T-cell (primary cell): Measurements from ENCODE around the gene RBBP5. TPM values are rescaled to one million over a fixed set of nuclear protein-coding genes. Genes with fewer than 3 reads are reported as not detected.

Source experiments
- ATAC-seq, 4 experiments: fragments of 200-7000 bp in 3 of 4; fragments of 150-1000 bp in 1 of 4; cut with Tn5 transposase; replicated peaks in 1 of 4; 1 replicate in 3 of 4; 2 replicates in 1 of 4; pipeline ENCODE4 v1.10.0; 2021; ENCODE audit warnings: moderate library complexity in 3 of 4, mild to moderate bottlenecking in 2 of 4, moderate number of reproducible peaks in 1 of 4
- CTCF ChIA-PET, 2 donors: fragments of 300-600 bp; sonication (Branson Sonifier 250); formaldehyde crosslinking; loops; one replicate each; lab custom pipeline; 2022; ENCODE audit warnings: antibody characterized with exemption in 2 of 2; lab: Charles Lee
- POLR2A ChIA-PET, 2 donors: fragments of 300-600 bp; sonication (Branson Sonifier 250); formaldehyde crosslinking; loops; one replicate each; lab custom pipeline; 2022; ENCODE audit warnings: antibody characterized with exemption in 2 of 2; lab: Charles Lee
- DNase-seq, 35 experiments: peaks; one replicate each; pipeline versions ENCODE4 v3.0.0 to v3.0.0-alpha.2; 2013 to 2023
- H3K27ac ChIP-seq: one replicate; pipeline ENCODE4 v1.5.1; 2013; ENCODE audit warnings: low read length
- H3K27me3 ChIP-seq, 2 experiments: replicated peaks in 1 of 2; 1 replicate in 1 of 2; 2 replicates in 1 of 2; pipeline versions ENCODE4 v1.6.1 to v1.7.0; 2013; ENCODE audit warnings: low read length in 1 of 2, mixed read lengths in 1 of 2; ENCODE audit not compliant: control insufficient read depth in 2 of 2, insufficient read depth in 2 of 2; ENCODE audit errors: extremely low read depth in 1 of 2
- H3K36me3 ChIP-seq, 2 donors: 1 replicate in 1 of 2; 2 replicates in 1 of 2; pipeline versions ENCODE4 v1.6.1 to v1.7.0; 2013; ENCODE audit warnings: low read length in 1 of 2; ENCODE audit not compliant: control insufficient read depth in 2 of 2, insufficient read depth in 1 of 2; ENCODE audit errors: extremely low read depth in 1 of 2
- H3K4me1 ChIP-seq, 2 experiments: 1 replicate in 1 of 2; 2 replicates in 1 of 2; pipeline versions ENCODE4 v1.6.1 to v1.7.0; 2013; ENCODE audit warnings: low read length in 2 of 2, mixed read lengths in 1 of 2; ENCODE audit not compliant: insufficient read depth in 2 of 2, control insufficient read depth in 1 of 2; ENCODE audit errors: extremely low read depth in 1 of 2
- H3K4me3 ChIP-seq, 2 donors: 1 replicate in 1 of 2; 2 replicates in 1 of 2; pipeline versions ENCODE4 v1.5.1 to v1.7.0; 2013; ENCODE audit warnings: mild to moderate bottlenecking in 2 of 2, low read length in 1 of 2, moderate library complexity in 1 of 2; ENCODE audit not compliant: control insufficient read depth in 1 of 2; ENCODE audit errors: extremely low read depth in 1 of 2
- H3K9me3 ChIP-seq: 2 replicates; pipeline ENCODE4 v1.7.0; 2013
- H3K27ac Mint-ChIP-seq, 2 donors: one replicate each; pipeline ENCODE4 v1.8.0; 2020 to 2021; ENCODE audit warnings: mild to moderate bottlenecking in 2 of 2, mixed read lengths in 2 of 2
- H3K27me3 Mint-ChIP-seq, 2 donors: one replicate each; pipeline ENCODE4 v1.8.0; 2021 to 2022; ENCODE audit warnings: mixed read lengths in 2 of 2
- H3K36me3 Mint-ChIP-seq: one replicate; pipeline ENCODE4 v1.8.0; 2021; ENCODE audit warnings: mixed read lengths
- H3K4me1 Mint-ChIP-seq, 3 donors: one replicate each; pipeline ENCODE4 v1.8.0; 2020 to 2022; ENCODE audit warnings: mixed read lengths in 3 of 3, mild to moderate bottlenecking in 1 of 3
- H3K4me3 Mint-ChIP-seq, 3 donors: one replicate each; pipeline ENCODE4 v1.8.0; 2020 to 2022; ENCODE audit warnings: mild to moderate bottlenecking in 3 of 3, mixed read lengths in 3 of 3, moderate library complexity in 3 of 3
- H3K9me3 Mint-ChIP-seq, 3 donors: one replicate each; pipeline ENCODE4 v1.8.0; 2020 to 2022; ENCODE audit warnings: mixed read lengths in 3 of 3
- WGBS: methylation state at CpG from one replicate; pipeline ENCODE4 v1.1.5; 2013; ENCODE audit warnings: missing lambda C conversion rate; ENCODE audit not compliant: insufficient coverage; 5-methylcytosine and 5-hydroxymethylcytosine counted together
- total RNA-seq, 35 experiments: library from RNA in 6 of 35; stranded (reverse) in 6 of 35; fragments of 120-200 nt in 1 of 35; gene quantifications; one replicate each; pipeline versions ENCODE4 v1.2.1 to v1.2.4 and lab custom pipeline; 2013 to 2026

RBBP5 gene
- total RNA-seq, 5 donors from 2014 or later (not counting 1 experiment from before 2014, with no cell fraction given), result 13.9 to 24.3 (median 22.3) TPM

- POLR2A ChIA-PET, result interaction anchor here in 1 of 2 donors (0.7 kb wide), 1 partner anchor 505 kb away, joined by 6 read pairs; no protein-coding TSS in a partner anchor
- H3K27me3 ChIP-seq, result no peaks in the 10 kb centered on the region
- H3K36me3 ChIP-seq, result peaks cover 8 to 74% of the 10 kb centered on the region in 2 donors
- Mint-ChIP-seq H3K27me3 (no peaks in the 10 kb centered on the region), H3K4me3 (no peak overlapping the region), H3K27ac (no peak overlapping the region), H3K36me3 (peaks cover 56% of the 10 kb centered on the region), H3K4me1 (peaks cover 0 to 5% (median 0%) of the 10 kb centered on the region in 3 donors), H3K9me3 (no peaks in the 10 kb centered on the region)
- H3K4me3 ChIP-seq, result no peak overlapping the region
- CTCF ChIA-PET, result interaction anchor here in 1 of 2 donors (0.7 kb wide), 1 partner anchor 53 kb away, joined by 3 read pairs; no protein-coding TSS in a partner anchor
- DNase-seq, result no peak
- no peaks in the 10 kb centered on the region for H3K4me1 ChIP-seq
- no peak overlapping the region for H3K27ac ChIP-seq
- H3K9me3 ChIP-seq, result no peaks in the 10 kb centered on the region
- no CpG with 5 or more reads among the region's 3 CpGs for WGBS
- ATAC-seq, result no peak
Measured at GRCh38 chr1:205088341-205088740, 33.4 kb downstream of the RBBP5 start.

GRCh38 chr1:205084360-205084759 is 37.4 kb downstream of the RBBP5 start, which contains the start of gene TMEM81:
TMEM81 (minus strand) TSS chr1:205084460; CDS start chr1:205084320, 140 bp downstream.
- H3K36me3 ChIP-seq, result peaks cover 4 to 43% of the 10 kb centered on the region in 2 donors
- H3K36me3 Mint-ChIP-seq, result peaks cover 56% of the 10 kb centered on the region

GRCh38 chr1:205082431-205082830 is 39.3 kb downstream of the RBBP5 start:
- POLR2A ChIA-PET, result no interaction called here
- H3K27ac Mint-ChIP-seq, result no peak overlapping the region
- Histone ChIP-seq H3K27ac (no peak overlapping the region), H3K4me1 (no peaks in the 10 kb centered on the region), H3K4me3 (no peak overlapping the region), H3K36me3 (peaks cover 0 to 24% of the 10 kb centered on the region in 2 donors), H3K9me3 (no peaks in the 10 kb centered on the region), H3K27me3 (no peaks in the 10 kb centered on the region)
- peaks cover 36% of the 10 kb centered on the region for H3K36me3 Mint-ChIP-seq
- 100% methylated on average over 3 of the region's 4 CpGs for WGBS
- CTCF ChIA-PET, result no interaction called here
- ATAC-seq, result no peak
- no peak overlapping the region for H3K4me3 Mint-ChIP-seq
- no peaks in the 10 kb centered on the region for H3K27me3 Mint-ChIP-seq
- no peaks in the 10 kb centered on the region for H3K9me3 Mint-ChIP-seq
- H3K4me1 Mint-ChIP-seq, result no peaks in the 10 kb centered on the region
- no peak for DNase-seq

More at GRCh38 chr1:205084360-205084759, 37.4 kb downstream of the RBBP5 start, which contains the start of gene TMEM81:
- CTCF ChIA-PET, result no interaction called here
- DNase-seq (no peak), ATAC-seq (no peak)
- Mint-ChIP-seq H3K27ac (no peak within 1 kb of the TSS), H3K9me3 (no peaks in the 10 kb centered on the region), H3K4me3 (no peak within 1 kb of the TSS), H3K4me1 (peaks cover 0 to 5% (median 0%) of the 10 kb centered on the region in 3 donors), H3K27me3 (no peaks in the 10 kb centered on the region)
- Histone ChIP-seq H3K4me3 (no peak within 1 kb of the TSS), H3K27me3 (no peaks in the 10 kb centered on the region), H3K4me1 (no peaks in the 10 kb centered on the region), H3K27ac (no peak within 1 kb of the TSS), H3K9me3 (no peaks in the 10 kb centered on the region)
- no CpG with 5 or more reads among the region's 2 CpGs for WGBS
- POLR2A ChIA-PET, result no interaction called here

- Mint-ChIP-seq H3K36me3 (peaks cover 10% of the 10 kb centered on the region), H3K4me3 (no peak overlapping the region)
Measured at GRCh38 chr1:205077934-205078311, 43.9 kb downstream of the RBBP5 start.

GRCh38 chr1:205077158-205077933 is 44.4 kb downstream of the RBBP5 start:
- Histone ChIP-seq H3K9me3 (no peaks in the 10 kb centered on the region), H3K4me1 (no peaks in the 10 kb centered on the region), H3K27ac (no peak overlapping the region), H3K27me3 (no peaks in the 10 kb centered on the region), H3K4me3 (no peak overlapping the region), H3K36me3 (no peaks in the 10 kb centered on the region)
- WGBS, result 95% methylated on average over 5 of the region's 7 CpGs
- H3K9me3 Mint-ChIP-seq, result no peaks in the 10 kb centered on the region
- ATAC-seq (no peak), DNase-seq (no peak)
- H3K27me3 Mint-ChIP-seq, result no peaks in the 10 kb centered on the region
- no peak overlapping the region for H3K4me3 Mint-ChIP-seq
- peaks cover 4% of the 10 kb centered on the region for H3K36me3 Mint-ChIP-seq
- no peaks in the 10 kb centered on the region for H3K4me1 Mint-ChIP-seq
- CTCF ChIA-PET, result no interaction called here
- POLR2A ChIA-PET, result no interaction called here
- H3K27ac Mint-ChIP-seq, result no peak overlapping the region

More at GRCh38 chr1:205077934-205078311, 43.9 kb downstream of the RBBP5 start:
- Histone ChIP-seq H3K27me3 (no peaks in the 10 kb centered on the region), H3K4me3 (no peak overlapping the region), H3K4me1 (no peaks in the 10 kb centered on the region), H3K36me3 (no peaks in the 10 kb centered on the region), H3K27ac (no peak overlapping the region), H3K9me3 (no peaks in the 10 kb centered on the region)
- CTCF ChIA-PET, result no interaction called here
- H3K27ac Mint-ChIP-seq, result no peak overlapping the region
- no peaks in the 10 kb centered on the region for H3K4me1 Mint-ChIP-seq
- H3K27me3 Mint-ChIP-seq, result no peaks in the 10 kb centered on the region
- ATAC-seq (no peak), DNase-seq (no peak)
- WGBS, result no CpG with 5 or more reads among the region's 1 CpG
- H3K9me3 Mint-ChIP-seq, result no peaks in the 10 kb centered on the region
- POLR2A ChIA-PET, result no interaction called here

GRCh38 chr1:205076245-205076761 is 45.5 kb downstream of the RBBP5 start:
- Mint-ChIP-seq H3K27me3 (no peaks in the 10 kb centered on the region), H3K36me3 (peaks cover 3% of the 10 kb centered on the region), H3K27ac (no peak overlapping the region), H3K4me1 (no peaks in the 10 kb centered on the region), H3K4me3 (no peak overlapping the region), H3K9me3 (no peaks in the 10 kb centered on the region)
- H3K4me3 ChIP-seq, result no peak overlapping the region
- H3K27me3 ChIP-seq, result no peaks in the 10 kb centered on the region
- H3K9me3 ChIP-seq, result no peaks in the 10 kb centered on the region
- no peak overlapping the region for H3K27ac ChIP-seq
- no peaks in the 10 kb centered on the region for H3K4me1 ChIP-seq
- H3K36me3 ChIP-seq, result no peaks in the 10 kb centered on the region
- ChIA-PET POLR2A (no interaction called here), CTCF (interaction anchor here in 1 of 2 donors (1.0 kb wide), 1 partner anchor 14 kb away, joined by 3 read pairs; no protein-coding TSS in a partner anchor)
- 100% methylated on average over 1 of the region's 4 CpGs for WGBS
- ATAC-seq (no peak), DNase-seq (no peak)
